Endothelial cell of hepatic sinusoid (primary cell): ENCODE results near the gene SLCO3A1.
"Not testable (repeated sequence)": the region's sequence is repeated elsewhere in the genome, so short reads cannot be mapped to it uniquely, and the experiment has no call there.

Experiments
- in situ Hi-C: cut with HindIII; loops from 2 replicates; pipeline ENCODE4 v1.10.0; 2017; ENCODE audit warnings: low sequenced_read_pairs

SLCO3A1 gene

GRCh38 chr15:92059036-92059970 lies 205.8 kb downstream of the SLCO3A1 start:
- in situ Hi-C loops, result no loop called here

GRCh38 chr15:92059971-92060311 lies 206.4 kb downstream of the SLCO3A1 start:
- in situ Hi-C loops, result not testable (repeated sequence)

- in situ Hi-C loops, result no loop called here
Measured at GRCh38 chr15:92061511-92062195, 208.1 kb downstream of the SLCO3A1 start.

- in situ Hi-C loops, result no loop called here
Measured at GRCh38 chr15:92062505-92062904, 209.0 kb downstream of the SLCO3A1 start.

- in situ Hi-C loops, result no loop called here
Measured at GRCh38 chr15:92068121-92068520, 214.6 kb downstream of the SLCO3A1 start.

- in situ Hi-C loops, result no loop called here
Measured at GRCh38 chr15:92069308-92070250, 216.1 kb downstream of the SLCO3A1 start.

- in situ Hi-C loops, result not testable (repeated sequence)
Measured at GRCh38 chr15:92070251-92070650, 216.7 kb downstream of the SLCO3A1 start.

- in situ Hi-C loops, result no loop called here
Measured at GRCh38 chr15:92071045-92071634, 217.6 kb downstream of the SLCO3A1 start.

GRCh38 chr15:92073044-92073785 lies 219.7 kb downstream of the SLCO3A1 start:
- in situ Hi-C loops, result no loop called here

GRCh38 chr15:92074101-92074500 lies 220.6 kb downstream of the SLCO3A1 start:
- in situ Hi-C loops, result no loop called here

- in situ Hi-C loops, result no loop called here
Measured at GRCh38 chr15:92074646-92075045, 221.1 kb downstream of the SLCO3A1 start.

- in situ Hi-C loops, result no loop called here
Measured at GRCh38 chr15:92075764-92076163, 222.3 kb downstream of the SLCO3A1 start.

- in situ Hi-C loops, result no loop called here
Measured at GRCh38 chr15:92076541-92076940, 223.0 kb downstream of the SLCO3A1 start.

- in situ Hi-C loops, result no loop called here
Measured at GRCh38 chr15:92077353-92078085, 224.0 kb downstream of the SLCO3A1 start.

GRCh38 chr15:92078270-92078669 lies 224.8 kb downstream of the SLCO3A1 start:
- in situ Hi-C loops, result no loop called here

GRCh38 chr15:92079047-92079446 lies 225.5 kb downstream of the SLCO3A1 start:
- in situ Hi-C loops, result no loop called here

GRCh38 chr15:92079647-92080255 lies 226.2 kb downstream of the SLCO3A1 start:
- in situ Hi-C loops, result no loop called here

GRCh38 chr15:92082006-92082843 lies 228.7 kb downstream of the SLCO3A1 start:
- in situ Hi-C loops, result no loop called here
